Measurements from ENCODE around the gene GHDC.

DNA sequence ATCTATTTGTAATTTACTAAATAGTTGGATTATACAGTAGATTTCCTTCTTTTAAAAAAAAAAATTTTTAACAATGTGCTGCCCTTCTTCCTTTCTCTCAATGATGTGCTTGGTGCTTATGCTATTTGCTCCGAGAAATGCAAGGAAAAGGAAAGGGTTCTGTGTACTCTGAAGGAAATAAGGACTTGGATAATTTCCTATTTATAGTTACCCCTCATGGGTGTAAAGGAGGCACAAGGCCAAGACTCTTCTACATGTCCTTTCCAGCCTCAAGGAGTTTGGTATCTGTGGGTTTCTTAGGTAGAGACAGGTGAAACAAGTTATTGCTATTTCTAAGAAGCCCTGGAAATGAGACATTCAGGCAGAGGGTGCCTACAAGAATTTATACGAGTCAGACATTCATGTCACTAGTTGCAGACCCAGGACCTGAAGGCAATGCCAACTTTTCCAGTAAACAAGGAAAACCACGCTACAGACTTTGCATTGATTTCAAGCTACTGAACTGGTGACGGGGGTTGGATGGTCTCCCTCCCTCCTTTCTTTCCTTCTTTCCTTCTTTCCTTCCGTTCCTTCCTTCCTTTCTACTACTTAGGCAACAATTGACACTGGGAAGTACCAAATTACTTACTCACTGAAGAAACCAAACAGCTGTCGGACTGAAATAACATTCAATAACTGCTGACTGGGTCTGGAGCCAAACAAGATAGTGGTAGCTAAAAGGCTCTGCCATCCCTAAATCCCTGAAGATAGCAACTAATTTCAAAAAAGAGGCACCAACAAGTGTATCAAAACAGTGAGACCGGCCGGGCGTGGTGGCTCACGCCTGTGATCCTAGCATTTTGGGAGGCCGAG is 33.8 kb upstream of the GHDC start:
- TF ChIP-seq, protein P1, sequence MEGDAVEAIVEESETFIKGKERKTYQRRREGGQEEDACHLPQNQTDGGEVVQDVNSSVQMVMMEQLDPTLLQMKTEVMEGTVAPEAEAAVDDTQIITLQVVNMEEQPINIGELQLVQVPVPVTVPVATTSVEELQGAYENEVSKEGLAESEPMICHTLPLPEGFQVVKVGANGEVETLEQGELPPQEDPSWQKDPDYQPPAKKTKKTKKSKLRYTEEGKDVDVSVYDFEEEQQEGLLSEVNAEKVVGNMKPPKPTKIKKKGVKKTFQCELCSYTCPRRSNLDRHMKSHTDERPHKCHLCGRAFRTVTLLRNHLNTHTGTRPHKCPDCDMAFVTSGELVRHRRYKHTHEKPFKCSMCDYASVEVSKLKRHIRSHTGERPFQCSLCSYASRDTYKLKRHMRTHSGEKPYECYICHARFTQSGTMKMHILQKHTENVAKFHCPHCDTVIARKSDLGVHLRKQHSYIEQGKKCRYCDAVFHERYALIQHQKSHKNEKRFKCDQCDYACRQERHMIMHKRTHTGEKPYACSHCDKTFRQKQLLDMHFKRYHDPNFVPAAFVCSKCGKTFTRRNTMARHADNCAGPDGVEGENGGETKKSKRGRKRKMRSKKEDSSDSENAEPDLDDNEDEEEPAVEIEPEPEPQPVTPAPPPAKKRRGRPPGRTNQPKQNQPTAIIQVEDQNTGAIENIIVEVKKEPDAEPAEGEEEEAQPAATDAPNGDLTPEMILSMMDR (IDR thresholded peaks at IDR 0.05): no peak
- no peak for TF ChIP-seq EP300 (IDR thresholded peaks at IDR 0.05)
- TF ChIP-seq POLR2A (IDR thresholded peaks at IDR 0.05): no peak
- TF ChIP-seq POLR2AphosphoS5 (IDR thresholded peaks at IDR 0.05): no peak
